Activated T-cell treated with anti-CD3 and anti-CD28 coated beads, Interleukin-2, amount 50 U/mL, for 24 hours (primary cell): ENCODE results near the gene PRDM1.

Experiments
- DNase-seq: peaks from one replicate; pipeline ENCODE4 v3.0.0-alpha.2; 2020
- H3K27ac Mint-ChIP-seq: 2 replicates; pipeline ENCODE4 v1.8.0; 2020; ENCODE audit warnings: mild to moderate bottlenecking, mixed read lengths
- H3K27me3 Mint-ChIP-seq: 2 replicates; pipeline ENCODE4 v1.8.0; 2020; ENCODE audit warnings: mixed read lengths
- H3K36me3 Mint-ChIP-seq: 2 replicates; pipeline ENCODE4 v1.8.0; 2020; ENCODE audit warnings: low read depth, mixed read lengths
- H3K4me1 Mint-ChIP-seq: 2 replicates; pipeline ENCODE4 v1.8.0; 2020; ENCODE audit warnings: low read depth, mixed read lengths
- H3K4me3 Mint-ChIP-seq: 2 replicates; pipeline ENCODE4 v1.8.0; 2020; ENCODE audit warnings: mild to moderate bottlenecking, moderate library complexity, mixed read lengths
- H3K9me3 Mint-ChIP-seq: 2 replicates; pipeline ENCODE4 v1.8.0; 2020; ENCODE audit warnings: mixed read lengths

Gene PRDM1

GRCh38 chr6:106085984-106086813 lies at the start of gene PRDM1:
PRDM1 (plus strand) TSS chr6:106086336; CDS start chr6:106086554, 218 bp downstream.
- peaks cover 38% of the 10 kb centered on the region for H3K36me3 Mint-ChIP-seq
- H3K27ac Mint-ChIP-seq, result peak within 1 kb of the TSS; percentile 85
- peaks cover 58% of the 10 kb centered on the region for H3K27me3 Mint-ChIP-seq
- peak; percentile 82 for DNase-seq
- peak within 1 kb of the TSS; percentile 83 for H3K4me3 Mint-ChIP-seq
- no peaks in the 10 kb centered on the region for H3K9me3 Mint-ChIP-seq
- peaks cover 79% of the 10 kb centered on the region for H3K4me1 Mint-ChIP-seq

GRCh38 chr6:106037060-106037459 lies 49.1 kb upstream of the PRDM1 start:
- DNase-seq, result no peak
- Mint-ChIP-seq H3K9me3 (peaks cover 6% of the 10 kb centered on the region), H3K4me1 (peaks cover 22% of the 10 kb centered on the region), H3K4me3 (no peak overlapping the region), H3K27ac (peak overlapping the region; percentile 66), H3K27me3 (no peaks in the 10 kb centered on the region), H3K36me3 (peaks cover 3% of the 10 kb centered on the region)

- Mint-ChIP-seq H3K4me1 (peaks cover 18% of the 10 kb centered on the region), H3K27me3 (no peaks in the 10 kb centered on the region), H3K36me3 (peaks cover 3% of the 10 kb centered on the region), H3K4me3 (no peak overlapping the region), H3K9me3 (peaks cover 6% of the 10 kb centered on the region), H3K27ac (no peak overlapping the region)
- no peak for DNase-seq
Observed at GRCh38 chr6:106039897-106040592, 46.1 kb upstream of the PRDM1 start.

- Mint-ChIP-seq H3K36me3 (no peaks in the 10 kb centered on the region), H3K9me3 (no peaks in the 10 kb centered on the region), H3K27me3 (no peaks in the 10 kb centered on the region), H3K4me1 (no peaks in the 10 kb centered on the region), H3K4me3 (no peak overlapping the region), H3K27ac (no peak overlapping the region)
- DNase-seq, result no peak
Observed at GRCh38 chr6:106044151-106044550, 42.0 kb upstream of the PRDM1 start.

GRCh38 chr6:106045077-106045476 lies 41.1 kb upstream of the PRDM1 start:
- H3K9me3 Mint-ChIP-seq, result no peaks in the 10 kb centered on the region
- H3K4me1 Mint-ChIP-seq, result no peaks in the 10 kb centered on the region
- no peaks in the 10 kb centered on the region for H3K36me3 Mint-ChIP-seq
- DNase-seq, result no peak
- H3K27ac Mint-ChIP-seq, result no peak overlapping the region
- no peaks in the 10 kb centered on the region for H3K27me3 Mint-ChIP-seq
- no peak overlapping the region for H3K4me3 Mint-ChIP-seq

GRCh38 chr6:106046116-106046853 lies 39.9 kb upstream of the PRDM1 start:
- Mint-ChIP-seq H3K4me1 (peaks cover 2% of the 10 kb centered on the region), H3K27ac (no peak overlapping the region), H3K36me3 (no peaks in the 10 kb centered on the region), H3K4me3 (no peak overlapping the region), H3K9me3 (no peaks in the 10 kb centered on the region), H3K27me3 (no peaks in the 10 kb centered on the region)
- DNase-seq, result no peak

- H3K9me3 Mint-ChIP-seq, result no peaks in the 10 kb centered on the region
- H3K27me3 Mint-ChIP-seq, result no peaks in the 10 kb centered on the region
- no peaks in the 10 kb centered on the region for H3K36me3 Mint-ChIP-seq
- no peak for DNase-seq
- H3K4me1 Mint-ChIP-seq, result peaks cover 2% of the 10 kb centered on the region
- no peak overlapping the region for H3K27ac Mint-ChIP-seq
- H3K4me3 Mint-ChIP-seq, result no peak overlapping the region
Observed at GRCh38 chr6:106046854-106047200, 39.3 kb upstream of the PRDM1 start.

- no peak overlapping the region for H3K4me3 Mint-ChIP-seq
- no peak for DNase-seq
- no peaks in the 10 kb centered on the region for H3K27me3 Mint-ChIP-seq
- H3K27ac Mint-ChIP-seq, result no peak overlapping the region
- no peaks in the 10 kb centered on the region for H3K36me3 Mint-ChIP-seq
- peaks cover 2% of the 10 kb centered on the region for H3K4me1 Mint-ChIP-seq
- no peaks in the 10 kb centered on the region for H3K9me3 Mint-ChIP-seq
Observed at GRCh38 chr6:106048336-106048735, 37.8 kb upstream of the PRDM1 start.

- Mint-ChIP-seq H3K36me3 (no peaks in the 10 kb centered on the region), H3K27ac (no peak overlapping the region), H3K4me3 (no peak overlapping the region), H3K9me3 (no peaks in the 10 kb centered on the region), H3K27me3 (peaks cover 5% of the 10 kb centered on the region), H3K4me1 (peaks cover 6% of the 10 kb centered on the region)
- no peak for DNase-seq
Observed at GRCh38 chr6:106050538-106050937, 35.6 kb upstream of the PRDM1 start.

GRCh38 chr6:106051226-106051625 lies 34.9 kb upstream of the PRDM1 start:
- Mint-ChIP-seq H3K4me3 (no peak overlapping the region), H3K9me3 (no peaks in the 10 kb centered on the region), H3K27ac (no peak overlapping the region), H3K36me3 (no peaks in the 10 kb centered on the region), H3K4me1 (peaks cover 13% of the 10 kb centered on the region), H3K27me3 (peaks cover 8% of the 10 kb centered on the region)
- DNase-seq, result no peak

GRCh38 chr6:106053484-106054205 lies 32.5 kb upstream of the PRDM1 start:
- Mint-ChIP-seq H3K27ac (no peak overlapping the region), H3K4me3 (no peak overlapping the region), H3K9me3 (no peaks in the 10 kb centered on the region), H3K4me1 (peaks cover 25% of the 10 kb centered on the region), H3K36me3 (no peaks in the 10 kb centered on the region), H3K27me3 (peaks cover 8% of the 10 kb centered on the region)
- no peak for DNase-seq

GRCh38 chr6:106055489-106055888 lies 30.6 kb upstream of the PRDM1 start:
- Mint-ChIP-seq H3K4me3 (no peak overlapping the region), H3K4me1 (peaks cover 25% of the 10 kb centered on the region), H3K27me3 (peaks cover 8% of the 10 kb centered on the region), H3K27ac (no peak overlapping the region), H3K36me3 (no peaks in the 10 kb centered on the region), H3K9me3 (no peaks in the 10 kb centered on the region)
- no peak for DNase-seq

- Mint-ChIP-seq H3K27me3 (peaks cover 8% of the 10 kb centered on the region), H3K27ac (no peak overlapping the region), H3K4me3 (no peak overlapping the region), H3K9me3 (no peaks in the 10 kb centered on the region), H3K4me1 (peaks cover 23% of the 10 kb centered on the region), H3K36me3 (no peaks in the 10 kb centered on the region)
- no peak for DNase-seq
Observed at GRCh38 chr6:106056060-106056745, 29.9 kb upstream of the PRDM1 start.
